Gastroesophageal sphincter (tissue), 4 donors: ENCODE results near the gene CD55. TPM values are rescaled to one million over a fixed set of nuclear protein-coding genes. Genes with fewer than 3 reads are reported as not detected.
"Not testable (repeated sequence)": the region's sequence is repeated elsewhere in the genome, so short reads cannot be mapped to it uniquely, and the experiment has no call there.

ENCODE experiments used
- ATAC-seq: fragments of 150-250 bp; one replicate; pipeline ENCODE4 v1.9.1; 2016; ENCODE audit warnings: mild to moderate bottlenecking, moderate library complexity
- H3K27ac ChIP-seq, 4 donors: fragments of 200-600 bp; sonication (generic) in 3 of 4; 1 replicate in 3 of 4; 2 replicates in 1 of 4; pipeline ENCODE4 v1.5.1; 2016 to 2019
- H3K27me3 ChIP-seq: fragments of 200-600 bp; sonication (generic); one replicate; pipeline ENCODE4 v1.5.1; 2019
- H3K36me3 ChIP-seq, 2 donors: fragments of 200-600 bp; sonication (generic); one replicate each; pipeline ENCODE4 v1.5.1; 2019; ENCODE audit warnings: control low read depth in 1 of 2
- H3K4me1 ChIP-seq, 3 donors: fragments of 200-600 bp; sonication (generic); 1 replicate in 2 of 3; 2 replicates in 1 of 3; pipeline ENCODE4 v1.5.1; 2016 to 2019; ENCODE audit warnings: control low read depth in 2 of 3
- H3K4me3 ChIP-seq, 2 donors: fragments of 200-600 bp; sonication (generic); one replicate each; pipeline ENCODE4 v1.5.1; 2019; ENCODE audit warnings: mild to moderate bottlenecking in 1 of 2, moderate library complexity in 1 of 2
- H3K9me3 ChIP-seq, 3 donors: fragments of 200-600 bp; sonication (generic); one replicate each; pipeline ENCODE4 v1.5.1; 2017 to 2019; ENCODE audit warnings: control low read depth in 2 of 3
- EP300 ChIP-seq: sonication (generic); formaldehyde crosslinking; IDR thresholded peaks from one replicate; pipeline ENCODE4 v1.6.1; 2017; ENCODE audit warnings: antibody characterized with exemption, mild to moderate bottlenecking
- POLR2A ChIP-seq, 2 donors: fragments of 450-650 bp; IDR thresholded peaks; one replicate each; pipeline ENCODE4 v1.6.1; 2017; ENCODE audit warnings: antibody characterized with exemption in 2 of 2, mild to moderate bottlenecking in 2 of 2, moderate library complexity in 1 of 2
- POLR2AphosphoS5 ChIP-seq: sonication (generic); formaldehyde crosslinking; IDR thresholded peaks from one replicate; pipeline ENCODE4 v1.6.1; 2017; ENCODE audit warnings: antibody characterized with exemption
- WGBS, 2 donors: methylation state at CpG; one replicate each; pipeline ENCODE4 v1.1.5; 2018; ENCODE audit warnings: low coverage in 1 of 2; 5-methylcytosine and 5-hydroxymethylcytosine counted together
- total RNA-seq, 4 donors: library from RNA; depleted of rRNA; stranded (reverse); fragments of >200 nt; gene quantifications; one replicate each; pipeline ENCODE4 v1.1.0, GENCODE V29; 2016
- TF ChIP-seq, protein P1 (sequence below), 4 experiments: fragments of 200-600 bp in 2 of 4; fragments of 450-650 bp in 2 of 4; sonication (generic) in 1 of 4; IDR thresholded peaks; one replicate each; pipeline ENCODE4 v1.5.1; 2017 to 2019; ENCODE audit warnings: antibody characterized with exemption in 4 of 4, mild to moderate bottlenecking in 2 of 4, moderate library complexity in 2 of 4

The CD55 gene
- total RNA-seq, 4 donors from 2014 or later: 24.7 to 78.4 (median 41.5) TPM

DNA sequence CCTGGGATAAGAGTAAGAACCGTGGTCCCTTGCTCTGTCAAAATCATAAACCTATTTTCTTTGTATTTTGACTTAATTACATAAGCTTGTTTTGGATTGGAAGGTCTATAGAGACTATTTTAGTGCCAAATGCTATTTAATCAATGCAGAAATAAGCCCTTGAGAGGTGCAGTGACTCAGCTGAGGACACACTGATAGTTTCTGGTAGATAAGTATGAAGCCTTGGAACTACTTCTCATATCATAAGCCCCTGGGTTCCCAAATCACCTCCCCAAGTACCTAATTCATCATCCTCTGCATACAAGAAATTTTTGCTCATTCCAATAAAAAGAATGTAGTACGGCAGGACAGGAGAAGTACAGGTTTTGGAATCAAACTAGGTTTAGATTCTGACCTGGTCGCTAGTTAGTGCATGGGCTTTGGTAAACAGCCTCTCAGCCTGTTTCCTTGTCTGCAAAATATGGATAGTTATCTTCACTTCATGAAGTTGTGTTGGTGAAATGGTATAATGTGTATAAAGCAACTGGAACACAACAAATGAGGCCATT, 3.3 kb upstream of the CD55 start:
- WGBS, 2 donors: 82 to 86% methylated on average over 3 of the region's 3 CpGs
- H3K4me1 ChIP-seq: peaks cover 0 to 16% (median 0%) of the 10 kb centered on the region in 3 donors
- no peak overlapping the region for H3K4me3 ChIP-seq
- no peak for ATAC-seq
- TF ChIP-seq POLR2A (IDR thresholded peaks at IDR 0.05): no peak
- TF ChIP-seq, protein P1, sequence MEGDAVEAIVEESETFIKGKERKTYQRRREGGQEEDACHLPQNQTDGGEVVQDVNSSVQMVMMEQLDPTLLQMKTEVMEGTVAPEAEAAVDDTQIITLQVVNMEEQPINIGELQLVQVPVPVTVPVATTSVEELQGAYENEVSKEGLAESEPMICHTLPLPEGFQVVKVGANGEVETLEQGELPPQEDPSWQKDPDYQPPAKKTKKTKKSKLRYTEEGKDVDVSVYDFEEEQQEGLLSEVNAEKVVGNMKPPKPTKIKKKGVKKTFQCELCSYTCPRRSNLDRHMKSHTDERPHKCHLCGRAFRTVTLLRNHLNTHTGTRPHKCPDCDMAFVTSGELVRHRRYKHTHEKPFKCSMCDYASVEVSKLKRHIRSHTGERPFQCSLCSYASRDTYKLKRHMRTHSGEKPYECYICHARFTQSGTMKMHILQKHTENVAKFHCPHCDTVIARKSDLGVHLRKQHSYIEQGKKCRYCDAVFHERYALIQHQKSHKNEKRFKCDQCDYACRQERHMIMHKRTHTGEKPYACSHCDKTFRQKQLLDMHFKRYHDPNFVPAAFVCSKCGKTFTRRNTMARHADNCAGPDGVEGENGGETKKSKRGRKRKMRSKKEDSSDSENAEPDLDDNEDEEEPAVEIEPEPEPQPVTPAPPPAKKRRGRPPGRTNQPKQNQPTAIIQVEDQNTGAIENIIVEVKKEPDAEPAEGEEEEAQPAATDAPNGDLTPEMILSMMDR (IDR thresholded peaks at IDR 0.05): no peak
- TF ChIP-seq EP300: no peak
- TF ChIP-seq POLR2AphosphoS5: no peak
- H3K27me3 ChIP-seq: no peaks in the 10 kb centered on the region
- no peaks in the 10 kb centered on the region for H3K9me3 ChIP-seq
- H3K27ac ChIP-seq: peak overlapping the region in 1 of 4 donors; percentile 15
- no peaks in the 10 kb centered on the region for H3K36me3 ChIP-seq

DNA sequence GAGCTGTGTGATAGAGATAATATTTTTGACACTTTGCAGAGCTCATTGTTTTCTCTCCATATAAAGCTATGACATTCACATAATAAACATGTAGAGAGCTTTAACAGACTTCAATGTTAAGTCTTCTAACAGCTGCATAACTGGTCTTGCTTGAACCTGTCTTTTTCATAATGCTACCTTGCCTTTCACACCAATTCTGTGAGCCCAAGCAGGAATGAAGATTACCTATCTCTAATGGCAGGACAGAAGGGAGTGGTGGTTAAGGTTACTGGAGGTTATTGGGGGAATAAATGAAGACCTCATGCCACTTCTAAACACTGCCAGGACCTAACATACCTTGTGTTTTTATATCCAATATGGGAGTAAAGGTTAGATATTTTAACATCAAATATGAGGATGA, 2.3 kb upstream of the CD55 start:
- H3K4me1 ChIP-seq: peaks cover 0 to 25% (median 0%) of the 10 kb centered on the region in 3 donors
- no peaks in the 10 kb centered on the region for H3K27me3 ChIP-seq
- H3K36me3 ChIP-seq: no peaks in the 10 kb centered on the region
- H3K4me3 ChIP-seq: no peak overlapping the region
- H3K9me3 ChIP-seq: no peaks in the 10 kb centered on the region
- peak overlapping the region in 2 of 4 donors; percentile 9 to 98 for H3K27ac ChIP-seq
- ATAC-seq: no peak
- no peak for TF ChIP-seq EP300
- no peak for TF ChIP-seq POLR2AphosphoS5
- no peak for TF ChIP-seq POLR2A (IDR thresholded peaks at IDR 0.05)
- TF ChIP-seq, protein P1 (IDR thresholded peaks at IDR 0.05): no peak

DNA sequence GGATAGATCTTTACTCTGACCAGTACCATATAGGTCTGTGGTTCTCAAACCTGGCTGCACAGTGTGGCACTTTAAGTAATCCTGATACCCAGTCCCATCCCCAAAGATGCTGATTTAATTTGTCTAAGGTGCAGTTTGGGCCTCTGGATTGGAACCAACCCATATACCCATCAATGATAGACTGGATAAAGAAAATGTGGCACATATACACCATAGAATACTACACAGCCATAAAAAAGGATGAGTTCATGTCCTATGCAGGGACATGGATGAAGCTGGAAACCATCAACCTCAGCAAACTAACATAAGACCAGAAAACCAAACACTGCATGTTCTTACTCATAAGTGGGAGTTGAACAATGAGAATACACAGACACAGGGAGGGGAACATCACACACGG, 1.4 kb upstream of the CD55 start:
- H3K9me3 ChIP-seq, H3K4me3 ChIP-seq, ATAC-seq, H3K27me3 ChIP-seq, H3K36me3 ChIP-seq: not testable (repeated sequence)
- Histone ChIP-seq H3K4me1 (peaks cover 0 to 25% (median 0%) of the 10 kb centered on the region in 3 donors), H3K27ac (peak overlapping the region in 2 of 4 donors; percentile 93 to 98)
- WGBS, 2 donors: 38% methylated on average over 1 of the region's 1 CpG; no CpG with 5 or more reads in 1 of the 2 donors

DNA sequence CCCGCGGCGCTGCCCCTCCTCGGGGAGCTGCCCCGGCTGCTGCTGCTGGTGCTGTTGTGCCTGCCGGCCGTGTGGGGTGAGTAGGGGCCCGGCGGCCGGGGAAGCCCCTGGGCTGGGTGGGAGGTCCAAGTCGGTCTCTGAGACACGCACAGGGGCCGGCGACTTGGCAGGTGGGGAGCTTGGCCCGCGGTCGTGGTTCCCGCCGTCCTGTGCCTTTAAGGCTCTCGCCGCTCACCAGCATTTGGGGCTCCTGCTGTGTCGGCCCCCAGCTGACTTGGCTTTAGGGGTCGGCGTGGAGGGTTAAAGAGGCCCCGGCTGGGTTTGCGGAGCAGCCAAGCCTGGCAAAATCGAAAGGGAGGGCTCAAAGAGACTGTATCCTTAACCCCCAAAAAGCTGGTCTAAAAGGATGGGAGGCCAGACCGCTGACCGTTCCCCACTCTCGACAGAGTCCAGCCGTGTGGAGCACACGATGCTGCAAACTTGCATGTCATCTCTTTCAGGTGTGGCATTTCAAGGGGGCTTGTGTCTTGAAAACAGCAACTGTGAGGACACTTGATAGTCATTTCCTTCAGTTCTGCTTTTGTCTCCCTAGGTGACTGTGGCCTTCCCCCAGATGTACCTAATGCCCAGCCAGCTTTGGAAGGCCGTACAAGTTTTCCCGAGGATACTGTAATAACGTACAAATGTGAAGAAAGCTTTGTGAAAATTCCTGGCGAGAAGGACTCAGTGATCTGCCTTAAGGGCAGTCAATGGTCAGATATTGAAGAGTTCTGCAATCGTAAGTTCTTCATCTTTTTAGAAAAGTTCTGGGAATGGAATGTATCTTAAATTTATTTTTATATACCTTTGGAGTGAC, 540 bp downstream of the CD55 start:
- ATAC-seq: peak; percentile 10
- peaks cover 6 to 27% of the 10 kb centered on the region in 2 donors for H3K36me3 ChIP-seq
- H3K4me3 ChIP-seq: peak overlapping the region; percentile 88 to 94
- H3K27me3 ChIP-seq: no peaks in the 10 kb centered on the region
- TF ChIP-seq, protein P1 (IDR thresholded peaks at IDR 0.05): no peak
- TF ChIP-seq POLR2A (IDR thresholded peaks at IDR 0.05) (no peak), POLR2AphosphoS5 (no peak), EP300 (no peak)
- peaks cover 0 to 25% (median 0%) of the 10 kb centered on the region in 3 donors for H3K4me1 ChIP-seq
- 2 to 8% methylated on average over 5 to 10 of the region's 37 CpGs for WGBS, 2 donors
- H3K9me3 ChIP-seq: no peaks in the 10 kb centered on the region
- peak overlapping the region; percentile 83 to 98 (median 94) for H3K27ac ChIP-seq

DNA sequence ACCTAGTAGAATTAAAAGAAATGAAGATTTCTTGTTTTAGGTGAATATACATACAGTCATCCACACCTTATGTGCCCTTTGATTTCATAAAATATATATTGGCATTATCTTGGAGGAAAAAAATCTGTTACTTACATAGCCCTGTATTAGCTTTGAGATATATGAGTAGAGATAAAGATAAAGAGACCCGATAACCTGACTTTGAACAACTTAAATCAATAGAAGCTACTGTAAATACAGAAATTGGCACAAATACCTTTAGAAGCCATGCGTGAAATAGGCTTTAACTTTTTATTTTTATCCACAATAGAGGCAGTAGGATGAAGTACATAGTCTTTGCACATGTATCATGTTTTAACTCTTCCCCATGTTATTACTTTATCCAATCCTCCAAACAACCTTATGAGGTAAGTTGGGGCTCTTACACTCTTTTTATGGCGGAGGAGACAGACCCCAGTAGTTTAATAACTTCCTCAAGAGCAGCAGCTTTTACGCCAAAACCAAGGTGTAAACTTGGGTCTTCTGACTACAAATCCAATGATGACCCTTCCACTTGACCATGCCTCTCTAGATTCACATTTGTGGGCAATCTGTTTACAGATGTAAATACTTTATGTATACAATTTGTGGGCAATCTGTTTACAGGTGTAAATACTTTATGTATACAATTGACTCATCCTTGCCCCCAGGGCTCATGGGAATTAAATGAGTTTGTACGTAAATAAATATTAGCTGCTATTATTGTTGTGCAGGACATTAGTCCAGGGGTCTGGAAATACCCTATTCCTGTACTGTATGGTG, 2.1 kb downstream of the CD55 start:
- no peak for ATAC-seq
- TF ChIP-seq POLR2A (IDR thresholded peaks at IDR 0.05) (no peak), POLR2AphosphoS5 (no peak), EP300 (no peak)
- TF ChIP-seq, protein P1 (IDR thresholded peaks at IDR 0.05): no peak
- Histone ChIP-seq H3K4me3 (no peak overlapping the region), H3K27me3 (no peaks in the 10 kb centered on the region), H3K9me3 (no peaks in the 10 kb centered on the region), H3K27ac (no peak overlapping the region), H3K36me3 (peaks cover 7 to 44% of the 10 kb centered on the region in 2 donors), H3K4me1 (peaks cover 0 to 25% (median 0%) of the 10 kb centered on the region in 3 donors)
- 89 to 94% methylated on average over 5 of the region's 5 CpGs for WGBS, 2 donors
